ENCODE data around the gene MDFIC.

GRCh38 chr7:115040495-115040894 lies 118.6 kb downstream of the MDFIC start:
- TF ChIP-seq, protein P1, sequence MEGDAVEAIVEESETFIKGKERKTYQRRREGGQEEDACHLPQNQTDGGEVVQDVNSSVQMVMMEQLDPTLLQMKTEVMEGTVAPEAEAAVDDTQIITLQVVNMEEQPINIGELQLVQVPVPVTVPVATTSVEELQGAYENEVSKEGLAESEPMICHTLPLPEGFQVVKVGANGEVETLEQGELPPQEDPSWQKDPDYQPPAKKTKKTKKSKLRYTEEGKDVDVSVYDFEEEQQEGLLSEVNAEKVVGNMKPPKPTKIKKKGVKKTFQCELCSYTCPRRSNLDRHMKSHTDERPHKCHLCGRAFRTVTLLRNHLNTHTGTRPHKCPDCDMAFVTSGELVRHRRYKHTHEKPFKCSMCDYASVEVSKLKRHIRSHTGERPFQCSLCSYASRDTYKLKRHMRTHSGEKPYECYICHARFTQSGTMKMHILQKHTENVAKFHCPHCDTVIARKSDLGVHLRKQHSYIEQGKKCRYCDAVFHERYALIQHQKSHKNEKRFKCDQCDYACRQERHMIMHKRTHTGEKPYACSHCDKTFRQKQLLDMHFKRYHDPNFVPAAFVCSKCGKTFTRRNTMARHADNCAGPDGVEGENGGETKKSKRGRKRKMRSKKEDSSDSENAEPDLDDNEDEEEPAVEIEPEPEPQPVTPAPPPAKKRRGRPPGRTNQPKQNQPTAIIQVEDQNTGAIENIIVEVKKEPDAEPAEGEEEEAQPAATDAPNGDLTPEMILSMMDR (IDR thresholded peaks at IDR 0.05): no peak
- TF ChIP-seq POLR2A (IDR thresholded peaks at IDR 0.05): no peak

Data from thyroid gland (tissue), 4 donors.